K562 (cell line): Measurements from ENCODE around the gene CBX1. TPM values are rescaled to one million over a fixed set of nuclear protein-coding genes. Genes with fewer than 3 reads are reported as not detected.

Source experiments
- BCOR ChIP-seq: fragments of 450-650 bp; IDR thresholded peaks from 2 replicates; pipeline ENCODE4 v1.6.1; 2016
- ESRRA ChIP-seq: fragments of 450-650 bp; IDR thresholded peaks from 2 replicates; pipeline ENCODE4 v1.6.1; 2014; ENCODE audit warnings: low read depth, mild to moderate bottlenecking, moderate library complexity, borderline replicate concordance
- HDAC8 ChIP-seq: fragments of 450-650 bp; IDR thresholded peaks from 2 replicates; pipeline ENCODE4 v1.6.1; 2016; ENCODE audit warnings: mild to moderate bottlenecking, missing genetic modification characterization, moderate library complexity, missing compliant biosample characterization
- HNRNPLL ChIP-seq: fragments of 200-400 bp; formaldehyde crosslinking; IDR thresholded peaks from 2 replicates; pipeline ENCODE4 v1.6.1; 2017; ENCODE audit warnings: low read length, low read depth, mild to moderate bottlenecking; ENCODE audit not compliant: poor library complexity, severe bottlenecking
- MCM5 ChIP-seq: fragments of 450-650 bp; IDR thresholded peaks from 2 replicates; pipeline ENCODE4 v1.6.1; 2016; ENCODE audit warnings: low read depth
- MTA3 ChIP-seq: fragments of 450-650 bp; formaldehyde crosslinking; IDR thresholded peaks from 2 replicates; pipeline ENCODE4 v1.6.1; 2017; ENCODE audit warnings: mild to moderate bottlenecking, borderline replicate concordance
- MYBL2 ChIP-seq, 2 experiments: fragments of 450-650 bp in 1 of 2; sonication (generic) in 1 of 2; formaldehyde crosslinking in 1 of 2; IDR thresholded peaks; 2 replicates each; pipeline versions ENCODE4 v1.6.1 to v1.8.1; 2017 to 2022; ENCODE audit warnings: borderline replicate concordance in 1 of 2, inconsistent platforms in 1 of 2, low read depth in 1 of 2, mild to moderate bottlenecking in 1 of 2, missing genetic modification reagents in 1 of 2, moderate library complexity in 1 of 2
- POLR2B ChIP-seq: fragments of 450-650 bp; IDR thresholded peaks from 2 replicates; pipeline ENCODE4 v1.6.1; 2018; ENCODE audit warnings: low read depth; ENCODE audit not compliant: partially characterized antibody
- POU5F1 ChIP-seq: fragments of 150-350 bp; IDR thresholded peaks from 2 replicates; pipeline ENCODE4 v1.6.1; 2014; ENCODE audit warnings: borderline replicate concordance, low read length, low read depth, mild to moderate bottlenecking; ENCODE audit not compliant: partially characterized antibody
- RBM14 ChIP-seq: fragments of 200-400 bp; formaldehyde crosslinking; IDR thresholded peaks from 2 replicates; pipeline ENCODE4 v1.6.1; 2018; ENCODE audit warnings: low read depth, mild to moderate bottlenecking, low read length, moderate library complexity, borderline replicate concordance; ENCODE audit not compliant: insufficient read depth
- RBM25 ChIP-seq: fragments of 200-400 bp; formaldehyde crosslinking; IDR thresholded peaks from 2 replicates; pipeline ENCODE4 v1.6.1; 2018; ENCODE audit warnings: low read length, low read depth, moderate library complexity; ENCODE audit not compliant: severe bottlenecking
- SAFB2 ChIP-seq: fragments of 200-400 bp; formaldehyde crosslinking; IDR thresholded peaks from 2 replicates; pipeline ENCODE4 v1.6.1; 2018; ENCODE audit warnings: borderline replicate concordance, low read length, low read depth, moderate library complexity; ENCODE audit not compliant: severe bottlenecking
- SP2 ChIP-seq: IDR thresholded peaks from 2 replicates; pipeline ENCODE4 v1.6.1; 2011; ENCODE audit warnings: mild to moderate bottlenecking, low read depth, low read length, moderate library complexity; ENCODE audit not compliant: poor library complexity, severe bottlenecking; ENCODE audit errors: extremely low read depth
- WHSC1 ChIP-seq: IDR thresholded peaks from one replicate; pipeline ENCODE4 v1.6.1; 2012; ENCODE audit warnings: low read length, control low read depth, inconsistent platforms
- ZBED1 ChIP-seq: IDR thresholded peaks from 2 replicates; pipeline ENCODE4 v1.6.1; 2014
- ZBTB33 ChIP-seq: sonication (generic); formaldehyde crosslinking; IDR thresholded peaks from 2 replicates; pipeline ENCODE4 v1.8.1; 2023; ENCODE audit warnings: mild to moderate bottlenecking, missing genetic modification reagents
- ZKSCAN1 ChIP-seq: fragments of 150-350 bp; IDR thresholded peaks from 2 replicates; pipeline ENCODE4 v1.6.1; 2016; ENCODE audit warnings: low read depth, low read length
- polyA plus RNA-seq, 8 experiments: library from polyadenylated mRNA; depleted of rRNA in 4 of 8; stranded (reverse) in 5 of 8; unstranded in 3 of 8; fragments of >200 nt; fragmentation: Nextera tagmentation in 2 of 8; fragmentation: Illumina TruSeq in 1 of 8; extraction: Ambion mirVana in 2 of 8; extraction: Trizol in 1 of 8; gene quantifications; 2 replicates each; pipeline versions ENCODE4 v1.2.1 to v1.2.3, GENCODE V29; 2011 to 2014; ENCODE audit warnings: inconsistent platforms in 1 of 8, missing spikeins in 1 of 8
- total RNA-seq, 7 experiments: library from RNA; depleted of rRNA in 6 of 7; stranded (reverse); fragments of >200 nt in 6 of 7; fragmentation: Illumina TruSeq in 2 of 7; extraction: Trizol in 2 of 7; gene quantifications; 2 replicates each; pipeline versions ENCODE4 v1.2.1 to v1.2.3, GENCODE V29; 2011 to 2021; ENCODE audit warnings: low replicate concordance in 1 of 7
- TF ChIP-seq, protein P1 (sequence below): fragments of 450-650 bp; IDR thresholded peaks from 2 replicates; pipeline ENCODE4 v1.6.1; 2014; ENCODE audit warnings: low read depth, mild to moderate bottlenecking, moderate library complexity, borderline replicate concordance
- TF ChIP-seq, protein P2 (sequence below): conservative IDR thresholded peaks from 2 replicates; pipeline ENCODE4 v1.6.1; 2011; ENCODE audit warnings: low read depth, mild to moderate bottlenecking, low read length; ENCODE audit not compliant: control insufficient read depth
- TF ChIP-seq, protein P3 (sequence below): fragments of 450-650 bp; IDR thresholded peaks from 2 replicates; pipeline ENCODE4 v1.6.1; 2016; ENCODE audit warnings: mild to moderate bottlenecking

CBX1 gene
- total and polyA plus RNA-seq, 9 of the 15 experiments (the other 6 are each of a cell fraction or from before 2014, with no cell fraction given) = 10.6 to 95.7 (median 52.7) TPM

DNA sequence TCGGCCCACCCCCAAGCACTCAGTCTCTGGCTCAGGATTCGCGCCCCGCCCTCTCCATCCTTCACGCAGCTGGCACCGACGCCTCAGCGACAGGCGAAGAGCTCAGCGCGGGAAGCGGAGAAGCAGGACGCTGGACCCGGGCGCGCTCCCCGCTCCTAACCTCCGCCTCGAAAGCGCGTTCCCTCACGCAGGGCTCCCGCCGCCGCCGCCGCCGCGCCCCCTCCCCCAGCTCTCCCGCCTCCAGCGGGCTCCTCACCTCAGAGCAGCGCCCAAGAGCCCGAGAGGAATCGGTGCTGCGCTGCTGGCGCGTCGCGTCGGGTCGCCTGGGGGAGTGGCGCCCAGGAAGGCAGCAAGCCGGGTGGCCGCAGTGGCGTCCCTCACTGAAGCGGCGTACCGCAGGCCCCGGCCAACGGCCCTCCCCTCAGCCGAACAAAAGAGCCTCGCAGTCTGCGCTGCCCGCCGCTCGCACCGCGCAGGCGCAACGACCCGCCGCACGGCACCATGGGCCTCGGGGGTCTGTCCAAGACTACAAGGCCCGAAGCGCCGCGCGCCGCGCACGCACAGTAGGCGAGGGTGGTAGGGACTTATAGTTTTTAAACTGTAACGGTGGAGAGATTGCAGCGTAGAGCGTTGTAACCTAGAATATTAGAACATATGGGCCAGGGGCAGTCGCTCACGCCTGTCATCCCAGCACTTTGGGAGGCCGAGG is at the start of gene CBX1 (continued):
- TF ChIP-seq WHSC1 = no peak
- peak; percentile 95 for TF ChIP-seq RBM25
- TF ChIP-seq ZBED1 = no peak
- TF ChIP-seq SP2 = no peak
- TF ChIP-seq POU5F1 = peak; percentile 22
- peak; percentile 39 for TF ChIP-seq POLR2B
- TF ChIP-seq SAFB2 = no peak
- TF ChIP-seq, protein P1, sequence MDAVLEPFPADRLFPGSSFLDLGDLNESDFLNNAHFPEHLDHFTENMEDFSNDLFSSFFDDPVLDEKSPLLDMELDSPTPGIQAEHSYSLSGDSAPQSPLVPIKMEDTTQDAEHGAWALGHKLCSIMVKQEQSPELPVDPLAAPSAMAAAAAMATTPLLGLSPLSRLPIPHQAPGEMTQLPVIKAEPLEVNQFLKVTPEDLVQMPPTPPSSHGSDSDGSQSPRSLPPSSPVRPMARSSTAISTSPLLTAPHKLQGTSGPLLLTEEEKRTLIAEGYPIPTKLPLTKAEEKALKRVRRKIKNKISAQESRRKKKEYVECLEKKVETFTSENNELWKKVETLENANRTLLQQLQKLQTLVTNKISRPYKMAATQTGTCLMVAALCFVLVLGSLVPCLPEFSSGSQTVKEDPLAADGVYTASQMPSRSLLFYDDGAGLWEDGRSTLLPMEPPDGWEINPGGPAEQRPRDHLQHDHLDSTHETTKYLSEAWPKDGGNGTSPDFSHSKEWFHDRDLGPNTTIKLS = peak; percentile 88
- peak; percentile 93; the same call in 1 of the 2 replicates for TF ChIP-seq MTA3
- TF ChIP-seq BCOR = peak; percentile 57; the same call in 1 of the 2 replicates
- TF ChIP-seq ZKSCAN1 = peak; percentile 70; the same call in 1 of the 2 replicates
- no peak for TF ChIP-seq HDAC8 (tag)
- TF ChIP-seq MYBL2 (IDR thresholded peaks at IDR 0.05; ENCODE audit: low read depth) = peak; percentile 93
- no peak for TF ChIP-seq MYBL2 (CRISPR knock-in tag; IDR thresholded peaks at IDR 0.05; ENCODE audit: borderline replicate concordance)
- TF ChIP-seq, protein P2, sequence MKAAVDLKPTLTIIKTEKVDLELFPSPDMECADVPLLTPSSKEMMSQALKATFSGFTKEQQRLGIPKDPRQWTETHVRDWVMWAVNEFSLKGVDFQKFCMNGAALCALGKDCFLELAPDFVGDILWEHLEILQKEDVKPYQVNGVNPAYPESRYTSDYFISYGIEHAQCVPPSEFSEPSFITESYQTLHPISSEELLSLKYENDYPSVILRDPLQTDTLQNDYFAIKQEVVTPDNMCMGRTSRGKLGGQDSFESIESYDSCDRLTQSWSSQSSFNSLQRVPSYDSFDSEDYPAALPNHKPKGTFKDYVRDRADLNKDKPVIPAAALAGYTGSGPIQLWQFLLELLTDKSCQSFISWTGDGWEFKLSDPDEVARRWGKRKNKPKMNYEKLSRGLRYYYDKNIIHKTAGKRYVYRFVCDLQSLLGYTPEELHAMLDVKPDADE = no peak; the same call in 1 of the 2 replicates
- TF ChIP-seq MCM5 = no peak
- peak; percentile 56 for TF ChIP-seq ESRRA
- TF ChIP-seq HNRNPLL = peak; percentile 97
- TF ChIP-seq RBM14 = 0 out of 2 replicates have a peak, but pooled peaks have one; percentile 61
- peak; percentile 67 for TF ChIP-seq ZBTB33 (CRISPR knock-in tag)
- TF ChIP-seq, protein P3, sequence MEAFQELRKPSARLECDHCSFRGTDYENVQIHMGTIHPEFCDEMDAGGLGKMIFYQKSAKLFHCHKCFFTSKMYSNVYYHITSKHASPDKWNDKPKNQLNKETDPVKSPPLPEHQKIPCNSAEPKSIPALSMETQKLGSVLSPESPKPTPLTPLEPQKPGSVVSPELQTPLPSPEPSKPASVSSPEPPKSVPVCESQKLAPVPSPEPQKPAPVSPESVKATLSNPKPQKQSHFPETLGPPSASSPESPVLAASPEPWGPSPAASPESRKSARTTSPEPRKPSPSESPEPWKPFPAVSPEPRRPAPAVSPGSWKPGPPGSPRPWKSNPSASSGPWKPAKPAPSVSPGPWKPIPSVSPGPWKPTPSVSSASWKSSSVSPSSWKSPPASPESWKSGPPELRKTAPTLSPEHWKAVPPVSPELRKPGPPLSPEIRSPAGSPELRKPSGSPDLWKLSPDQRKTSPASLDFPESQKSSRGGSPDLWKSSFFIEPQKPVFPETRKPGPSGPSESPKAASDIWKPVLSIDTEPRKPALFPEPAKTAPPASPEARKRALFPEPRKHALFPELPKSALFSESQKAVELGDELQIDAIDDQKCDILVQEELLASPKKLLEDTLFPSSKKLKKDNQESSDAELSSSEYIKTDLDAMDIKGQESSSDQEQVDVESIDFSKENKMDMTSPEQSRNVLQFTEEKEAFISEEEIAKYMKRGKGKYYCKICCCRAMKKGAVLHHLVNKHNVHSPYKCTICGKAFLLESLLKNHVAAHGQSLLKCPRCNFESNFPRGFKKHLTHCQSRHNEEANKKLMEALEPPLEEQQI = no peak
